HEK293 (cell line): ENCODE results near the gene CLECL1.

Experiments
- CTCF ChIA-PET: fragments of 350-600 bp; formaldehyde crosslinking; extraction: SDS; loops from one replicate; lab custom pipeline; 2021; ENCODE audit warnings: antibody characterized with exemption; lab: Yijun Ruan, JAX
- POLR2A ChIA-PET: fragments of 300-600 bp; formaldehyde crosslinking; extraction: SDS; loops from one replicate; lab custom pipeline; 2020; ENCODE audit warnings: antibody characterized with exemption, inconsistent platforms; lab: Yijun Ruan, JAX
- H3K27ac ChIP-seq: fragments of 200-500 bp; sonication (Bioruptor generic); 2 replicates; pipeline ENCODE4 v1.5.1; 2014; ENCODE audit warnings: low read depth, low read length, control low read depth, inconsistent platforms; ENCODE audit errors: extremely low read depth
- H3K36me3 ChIP-seq, 2 experiments: fragments of 200-500 bp in 1 of 2; sonication (Bioruptor generic) in 1 of 2; 1 replicate in 1 of 2; 2 replicates in 1 of 2; pipeline ENCODE4 v1.5.1; 2014 to 2017; ENCODE audit warnings: inconsistent platforms in 2 of 2, low read length in 2 of 2; ENCODE audit not compliant: control insufficient read depth in 2 of 2, insufficient read depth in 1 of 2
- H3K4me1 ChIP-seq: fragments of 200-500 bp; sonication (Bioruptor generic); 2 replicates; pipeline ENCODE4 v1.5.1; 2014; ENCODE audit warnings: mild to moderate bottlenecking, low read length, inconsistent platforms; ENCODE audit not compliant: control insufficient read depth, insufficient read depth
- H3K4me3 ChIP-seq: 2 replicates; pipeline ENCODE4 v1.5.1; 2011; ENCODE audit warnings: low read depth, mild to moderate bottlenecking, control low read depth, low read length, moderate library complexity
- H3K9me3 ChIP-seq: fragments of 200-500 bp; sonication (Bioruptor generic); 2 replicates; pipeline ENCODE4 v1.5.1; 2014; ENCODE audit warnings: low read depth, low read length, inconsistent platforms; ENCODE audit not compliant: control insufficient read depth, insufficient read depth
- AEBP2 ChIP-seq: fragments of 450-650 bp; formaldehyde crosslinking; IDR thresholded peaks from 2 replicates; pipeline ENCODE4 v1.5.1; 2016; ENCODE audit warnings: missing biosample characterization, missing genetic modification characterization, borderline replicate concordance
- FEZF1 ChIP-seq: fragments of 450-650 bp; formaldehyde crosslinking; IDR thresholded peaks from 2 replicates; pipeline ENCODE4 v1.5.1; 2016; ENCODE audit warnings: missing biosample characterization, missing genetic modification characterization
- GLI2 ChIP-seq: fragments of 450-650 bp; formaldehyde crosslinking; IDR thresholded peaks from 2 replicates; pipeline ENCODE4; 2017; ENCODE audit warnings: missing biosample characterization, missing genetic modification characterization, low read depth, borderline replicate concordance
- GLIS1 ChIP-seq: fragments of 450-650 bp; formaldehyde crosslinking; IDR thresholded peaks from 2 replicates; pipeline ENCODE4 v1.5.1; 2016; ENCODE audit warnings: missing biosample characterization, missing genetic modification characterization
- KLF9 ChIP-seq: fragments of 450-650 bp; formaldehyde crosslinking; IDR thresholded peaks from 2 replicates; pipeline ENCODE4 v1.5.1; 2016; ENCODE audit warnings: missing biosample characterization, missing genetic modification characterization, low read depth
- OSR2 ChIP-seq: fragments of 450-650 bp; formaldehyde crosslinking; IDR thresholded peaks from 2 replicates; pipeline ENCODE4 v1.5.1; 2016; ENCODE audit warnings: missing biosample characterization, missing genetic modification characterization
- PRDM1 ChIP-seq: fragments of 450-650 bp; formaldehyde crosslinking; IDR thresholded peaks from 2 replicates; pipeline ENCODE4; 2016; ENCODE audit warnings: missing biosample characterization, missing genetic modification characterization
- RBAK ChIP-seq: fragments of 450-650 bp; formaldehyde crosslinking; IDR thresholded peaks from 2 replicates; pipeline ENCODE4 v1.5.1; 2016; ENCODE audit warnings: missing biosample characterization, missing genetic modification characterization
- ZBTB17 ChIP-seq: fragments of 450-650 bp; formaldehyde crosslinking; IDR thresholded peaks from 2 replicates; pipeline ENCODE4 v1.5.1; 2016; ENCODE audit warnings: missing biosample characterization, missing genetic modification characterization
- ZNF2 ChIP-seq: fragments of 450-650 bp; formaldehyde crosslinking; IDR thresholded peaks from 2 replicates; pipeline ENCODE4 v1.5.1; 2016; ENCODE audit warnings: missing biosample characterization, missing genetic modification characterization
- ZNF335 ChIP-seq: fragments of 450-650 bp; formaldehyde crosslinking; conservative IDR thresholded peaks from 2 replicates; pipeline ENCODE4 v1.5.1; 2016; ENCODE audit warnings: missing biosample characterization, missing genetic modification characterization
- ZNF529 ChIP-seq: fragments of 450-650 bp; formaldehyde crosslinking; IDR thresholded peaks from 2 replicates; pipeline ENCODE4 v1.5.1; 2017; ENCODE audit warnings: missing genetic modification characterization, missing biosample characterization; ENCODE audit not compliant: insufficient replicate concordance
- ZNF544 ChIP-seq: fragments of 450-650 bp; formaldehyde crosslinking; IDR thresholded peaks from 2 replicates; pipeline ENCODE4 v1.5.0; 2017; ENCODE audit warnings: missing biosample characterization, missing genetic modification characterization
- ZNF596 ChIP-seq: fragments of 450-650 bp; IDR thresholded peaks from 2 replicates; pipeline ENCODE4 v1.5.0; 2018; ENCODE audit warnings: missing biosample characterization, mild to moderate bottlenecking, missing genetic modification characterization, moderate library complexity
- ZNF626 ChIP-seq: fragments of 450-650 bp; sonication (Bioruptor Pico); formaldehyde crosslinking; IDR thresholded peaks from 2 replicates; pipeline ENCODE4 v1.5.1; 2018; ENCODE audit warnings: missing biosample characterization, missing genetic modification characterization, inconsistent platforms
- ZNF654 ChIP-seq: fragments of 450-650 bp; formaldehyde crosslinking; IDR thresholded peaks from 2 replicates; pipeline ENCODE4 v1.5.1; 2016; ENCODE audit warnings: low read depth, missing biosample characterization, missing genetic modification characterization
- ZNF777 ChIP-seq: fragments of 450-650 bp; formaldehyde crosslinking; IDR thresholded peaks from 2 replicates; pipeline ENCODE4 v1.5.1; 2017; ENCODE audit warnings: missing biosample characterization, missing genetic modification characterization, borderline replicate concordance
- ZSCAN5A ChIP-seq: fragments of 450-650 bp; formaldehyde crosslinking; IDR thresholded peaks from 2 replicates; pipeline ENCODE4 v1.5.1; 2016; ENCODE audit warnings: missing biosample characterization, missing genetic modification characterization
- TF ChIP-seq, protein P1 (sequence below): fragments of 450-650 bp; IDR thresholded peaks from 2 replicates; pipeline ENCODE4 v1.5.1; 2018; ENCODE audit warnings: missing biosample characterization, missing genetic modification characterization
- TF ChIP-seq, protein P2 (sequence below): fragments of 450-650 bp; formaldehyde crosslinking; IDR thresholded peaks from 2 replicates; pipeline ENCODE4 v1.5.1; 2016; ENCODE audit warnings: missing biosample characterization, missing genetic modification characterization

Gene CLECL1

DNA sequence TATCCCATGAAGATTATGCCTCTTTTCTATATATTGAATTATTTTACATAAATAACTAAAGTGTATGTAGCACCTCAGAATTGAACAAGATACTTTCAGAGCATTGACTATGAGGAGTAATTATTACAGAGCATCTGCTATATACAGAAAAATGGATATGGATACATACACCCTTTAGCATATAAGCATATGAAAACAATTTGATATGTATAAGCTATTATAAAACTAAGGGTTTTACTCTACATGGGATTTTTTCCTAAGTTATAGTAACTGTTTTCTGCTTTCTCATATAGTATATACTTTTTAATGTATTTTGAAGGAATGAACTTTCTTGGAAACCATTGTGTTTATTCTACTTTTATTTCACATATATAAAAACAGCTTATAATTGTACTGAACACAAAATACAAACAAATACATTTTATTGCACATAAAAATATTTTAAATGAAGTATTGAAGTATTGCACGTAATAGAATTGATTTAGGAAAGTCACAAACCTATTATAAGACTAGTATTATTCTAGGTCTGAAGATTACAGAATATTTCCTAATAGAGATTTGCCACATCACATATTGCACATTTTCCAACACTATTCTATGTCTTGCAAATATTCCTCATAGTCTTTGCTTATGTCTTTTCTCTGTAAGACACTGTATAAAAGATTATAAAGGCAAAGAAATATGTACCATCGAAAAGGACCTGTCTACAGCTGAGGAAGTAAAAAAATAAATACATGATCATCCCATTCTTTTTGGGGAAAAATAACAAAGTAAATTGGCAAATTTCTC, 19.4 kb upstream of the CLECL1 start:
- Histone ChIP-seq H3K4me3 (no peak overlapping the region), H3K27ac (no peak overlapping the region), H3K4me1 (no peaks in the 10 kb centered on the region), H3K9me3 (no peaks in the 10 kb centered on the region), H3K36me3 (no peaks in the 10 kb centered on the region)
- TF ChIP-seq AEBP2 (tag by site-specific recombination) (no peak), GLI2 (tag by site-specific recombination) (no peak), ZNF529 (no peak), ZSCAN5A (no peak), ZNF777 (no peak)
- POLR2A ChIA-PET: no interaction called here
- CTCF ChIA-PET: interaction anchor here (0.5 to 6.4 kb wide), 12 partner anchors 8 to 1732 kb away, joined by 3 to 99 read pairs (median 4); partner anchors contain the start of gene CD69

DNA sequence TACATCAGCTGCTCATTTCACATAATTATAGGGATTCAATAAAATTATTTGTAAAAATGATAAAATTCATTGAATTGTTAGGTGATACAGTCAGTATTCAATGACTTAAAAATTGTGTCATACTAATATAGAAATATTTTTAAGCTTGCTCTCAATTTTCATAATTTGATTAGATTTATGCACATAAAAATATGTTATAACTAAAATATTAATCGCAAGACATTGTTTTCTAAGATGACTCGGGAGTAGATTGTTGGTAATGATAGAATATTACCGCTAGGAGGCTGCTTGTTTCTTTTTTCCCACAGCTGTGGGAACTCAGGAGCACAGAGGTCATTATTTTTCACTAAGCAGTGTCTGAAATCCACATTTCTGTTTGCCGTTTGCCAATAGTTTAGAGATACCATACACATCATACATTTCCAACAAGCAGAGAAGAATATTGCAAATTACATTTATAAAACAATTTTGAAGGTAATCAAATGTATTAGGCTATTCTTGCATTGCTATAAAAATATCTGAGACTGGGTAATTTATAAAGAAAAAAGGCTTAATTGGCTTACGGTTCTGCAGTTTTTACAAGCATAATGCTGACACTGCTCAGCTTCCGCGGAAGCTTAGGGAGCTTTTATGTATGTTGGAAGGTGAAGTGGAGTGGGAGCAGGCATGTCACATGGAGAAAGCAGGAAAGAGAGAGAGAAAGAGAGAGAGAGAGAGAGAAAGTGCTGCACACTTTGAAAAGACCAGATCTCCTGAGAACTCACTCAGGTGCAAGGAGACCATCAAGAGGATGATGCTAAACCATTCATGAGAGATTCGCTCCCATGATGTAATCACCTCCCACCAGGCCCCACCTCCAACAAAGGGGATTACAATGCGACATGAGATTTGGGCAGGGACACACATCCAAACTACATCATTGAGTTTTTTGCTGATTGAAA, 18.6 kb upstream of the CLECL1 start:
- H3K9me3 ChIP-seq: no peaks in the 10 kb centered on the region
- no peaks in the 10 kb centered on the region for H3K36me3 ChIP-seq
- TF ChIP-seq PRDM1: peak; percentile 45; the same call in 1 of the 2 replicates
- TF ChIP-seq ZNF544: no peak
- TF ChIP-seq ZNF529: no peak
- TF ChIP-seq RBAK (tag by site-specific recombination): no peak
- TF ChIP-seq OSR2 (tag by site-specific recombination): no peak
- TF ChIP-seq FEZF1: no peak
- no peak for TF ChIP-seq ZNF335 (tag by site-specific recombination)
- no peak for TF ChIP-seq GLIS1
- TF ChIP-seq ZNF596 (tag by site-specific recombination): peak; percentile 79
- TF ChIP-seq, all 188 proteins: peak for 2
- Histone ChIP-seq H3K27ac (no peak overlapping the region), H3K4me1 (no peaks in the 10 kb centered on the region), H3K4me3 (no peak overlapping the region)
- POLR2A ChIA-PET: no interaction called here
- CTCF ChIA-PET: interaction anchor here (0.5 to 6.4 kb wide), 42 partner anchors 9 to 1732 kb away, joined by 3 to 99 read pairs (median 5); partner anchors contain the start of genes CD69, CLEC12B, CLEC1B and CLEC7A

GRCh38 chr12:9750276-9751203, 17.6 kb upstream of the CLECL1 start:
- ChIA-PET POLR2A (no interaction called here), CTCF (interaction anchor here (0.6 to 6.4 kb wide), 57 partner anchors 9 to 909 kb away, joined by 3 to 99 read pairs (median 4); partner anchors contain the start of genes CD69, CLEC12B, CLEC2A and CLEC7A)
- H3K4me1 ChIP-seq: no peaks in the 10 kb centered on the region
- H3K9me3 ChIP-seq: no peaks in the 10 kb centered on the region
- H3K4me3 ChIP-seq: no peak overlapping the region
- no peak overlapping the region for H3K27ac ChIP-seq
- TF ChIP-seq ZNF626 (tag by site-specific recombination) (no peak), ZBTB17 (tag by site-specific recombination) (0 out of 2 replicates have a peak, but pooled peaks have one; percentile 16), ZNF335 (tag by site-specific recombination) (0 out of 2 replicates have a peak, but pooled peaks have one; percentile 24), KLF9 (no peak), ZNF2 (peak; percentile 32; the same call in 1 of the 2 replicates), ZNF654 (tag by site-specific recombination) (peak; percentile 89)
- TF ChIP-seq, protein P1, sequence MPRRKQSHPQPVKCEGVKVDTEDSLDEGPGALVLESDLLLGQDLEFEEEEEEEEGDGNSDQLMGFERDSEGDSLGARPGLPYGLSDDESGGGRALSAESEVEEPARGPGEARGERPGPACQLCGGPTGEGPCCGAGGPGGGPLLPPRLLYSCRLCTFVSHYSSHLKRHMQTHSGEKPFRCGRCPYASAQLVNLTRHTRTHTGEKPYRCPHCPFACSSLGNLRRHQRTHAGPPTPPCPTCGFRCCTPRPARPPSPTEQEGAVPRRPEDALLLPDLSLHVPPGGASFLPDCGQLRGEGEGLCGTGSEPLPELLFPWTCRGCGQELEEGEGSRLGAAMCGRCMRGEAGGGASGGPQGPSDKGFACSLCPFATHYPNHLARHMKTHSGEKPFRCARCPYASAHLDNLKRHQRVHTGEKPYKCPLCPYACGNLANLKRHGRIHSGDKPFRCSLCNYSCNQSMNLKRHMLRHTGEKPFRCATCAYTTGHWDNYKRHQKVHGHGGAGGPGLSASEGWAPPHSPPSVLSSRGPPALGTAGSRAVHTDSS (tag by site-specific recombination): no peak
- TF ChIP-seq, protein P2, sequence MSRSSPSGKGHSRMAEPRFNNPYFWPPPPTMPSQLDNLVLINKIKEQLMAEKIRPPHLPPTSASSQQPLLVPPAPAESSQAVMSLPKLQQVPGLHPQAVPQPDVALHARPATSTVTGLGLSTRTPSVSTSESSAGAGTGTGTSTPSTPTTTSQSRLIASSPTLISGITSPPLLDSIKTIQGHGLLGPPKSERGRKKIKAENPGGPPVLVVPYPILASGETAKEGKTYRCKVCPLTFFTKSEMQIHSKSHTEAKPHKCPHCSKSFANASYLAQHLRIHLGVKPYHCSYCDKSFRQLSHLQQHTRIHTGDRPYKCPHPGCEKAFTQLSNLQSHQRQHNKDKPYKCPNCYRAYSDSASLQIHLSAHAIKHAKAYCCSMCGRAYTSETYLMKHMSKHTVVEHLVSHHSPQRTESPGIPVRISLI: 0 out of 2 replicates have a peak, but pooled peaks have one; percentile 37
- no peaks in the 10 kb centered on the region for H3K36me3 ChIP-seq
